ENCODE measurements around the gene A4GNT.
"Not testable (repeated sequence)": the region's sequence is repeated elsewhere in the genome, so short reads cannot be mapped to it uniquely, and the experiment has no call there.

The A4GNT gene

GRCh38 chr3:138132239-138132638 is at the start of gene A4GNT:
Gene A4GNT (minus strand): TSS chr3:138132390. CDS start chr3:138131256, 1,134 bp downstream.
- no peak for DNase-seq

GRCh38 chr3:138180375-138181029 is 48.3 kb upstream of the A4GNT start:
- DNase-seq: peak in 7 of 58 donors; percentile 1 to 29 (median 3)

GRCh38 chr3:138174421-138175131 is 42.4 kb upstream of the A4GNT start, which contains the start of gene DBR1:
Gene DBR1 (minus strand): TSS chr3:138174921. CDS start chr3:138174795, 126 bp downstream.
- DNase-seq: peak in 56 of 58 donors; percentile 5 to 78 (median 52)

- no peak for DNase-seq
Observed at GRCh38 chr3:138173769-138174420, 41.7 kb upstream of the A4GNT start.

- no peak for DNase-seq
Observed at GRCh38 chr3:138172625-138173024, 40.4 kb upstream of the A4GNT start.

- no peak for DNase-seq
Observed at GRCh38 chr3:138165061-138165460, 32.9 kb upstream of the A4GNT start.

- no peak for DNase-seq
Observed at GRCh38 chr3:138157743-138158142, 25.6 kb upstream of the A4GNT start.

- no peak for DNase-seq
Observed at GRCh38 chr3:138154534-138154933, 22.3 kb upstream of the A4GNT start.

- no peak for DNase-seq
Observed at GRCh38 chr3:138148503-138148902, 16.3 kb upstream of the A4GNT start.

GRCh38 chr3:138142181-138142580 is 10.0 kb upstream of the A4GNT start:
- DNase-seq: not testable (repeated sequence)

- no peak for DNase-seq
Observed at GRCh38 chr3:138140940-138141339, 8.8 kb upstream of the A4GNT start.

- DNase-seq: no peak
Observed at GRCh38 chr3:138139691-138140090, 7.5 kb upstream of the A4GNT start.

- DNase-seq: no peak
Observed at GRCh38 chr3:138137861-138138260, 5.7 kb upstream of the A4GNT start.

GRCh38 chr3:138136201-138136600 is 4.0 kb upstream of the A4GNT start:
- DNase-seq: no peak

GRCh38 chr3:138135833-138136194 is 3.6 kb upstream of the A4GNT start:
- no peak for DNase-seq

- no peak for DNase-seq
Observed at GRCh38 chr3:138135146-138135832, 3.1 kb upstream of the A4GNT start.

GRCh38 chr3:138127636-138128365 is 4.4 kb downstream of the A4GNT start:
- DNase-seq: no peak

- peak in 1 of 58 donors; percentile 10 for DNase-seq
Observed at GRCh38 chr3:138125548-138126221, 6.5 kb downstream of the A4GNT start.

- no peak for DNase-seq
Observed at GRCh38 chr3:138124706-138125355, 7.4 kb downstream of the A4GNT start.

- DNase-seq: no peak
Observed at GRCh38 chr3:138124188-138124587, 8.0 kb downstream of the A4GNT start.
